Germinal center (tissue), 1 donor: Measurements from ENCODE around the gene AKNA.
"Not testable (repeated sequence)": the region's sequence is repeated elsewhere in the genome, so short reads cannot be mapped to it uniquely, and the experiment has no call there.

Experiments
- DNase-seq: peaks from one replicate; pipeline ENCODE4 v3.0.0; 2012; ENCODE audit warnings: mixed read lengths, low spot score

Gene AKNA

DNA sequence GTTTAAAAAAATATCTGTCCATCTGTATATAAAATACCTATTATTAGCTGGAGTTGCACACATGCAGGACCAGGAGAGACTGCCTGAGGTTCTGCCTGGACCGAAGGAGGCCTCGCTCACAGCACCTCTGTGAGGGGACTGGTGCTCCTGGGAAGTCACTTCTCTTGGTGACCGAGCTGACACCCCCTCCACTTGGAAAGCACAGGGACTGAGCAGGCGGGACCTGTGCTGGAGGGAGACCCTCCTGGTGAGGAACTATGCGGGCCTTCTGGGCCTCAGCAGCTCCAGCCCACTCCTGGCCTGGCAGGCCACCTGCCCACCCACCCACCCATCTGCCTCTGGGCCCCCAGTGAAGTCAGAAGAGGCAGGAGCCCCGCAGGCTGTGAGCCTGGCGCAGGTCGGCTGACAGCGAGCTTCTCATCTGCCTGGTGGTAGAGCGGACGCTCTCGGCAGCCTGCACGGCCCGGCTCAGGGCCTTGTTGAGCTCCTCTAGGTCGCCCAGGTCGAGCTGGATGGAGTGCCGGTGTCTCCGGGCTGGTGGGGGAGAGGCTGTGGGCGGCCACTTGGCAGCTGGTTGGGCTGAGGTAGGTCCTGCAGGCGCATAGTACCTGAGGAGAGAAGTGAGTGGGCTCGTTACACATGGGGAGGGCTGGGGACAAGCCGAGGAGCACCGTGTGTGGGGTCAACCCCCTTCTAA, 50.9 kb downstream of the AKNA start:
- no peak for DNase-seq

DNA sequence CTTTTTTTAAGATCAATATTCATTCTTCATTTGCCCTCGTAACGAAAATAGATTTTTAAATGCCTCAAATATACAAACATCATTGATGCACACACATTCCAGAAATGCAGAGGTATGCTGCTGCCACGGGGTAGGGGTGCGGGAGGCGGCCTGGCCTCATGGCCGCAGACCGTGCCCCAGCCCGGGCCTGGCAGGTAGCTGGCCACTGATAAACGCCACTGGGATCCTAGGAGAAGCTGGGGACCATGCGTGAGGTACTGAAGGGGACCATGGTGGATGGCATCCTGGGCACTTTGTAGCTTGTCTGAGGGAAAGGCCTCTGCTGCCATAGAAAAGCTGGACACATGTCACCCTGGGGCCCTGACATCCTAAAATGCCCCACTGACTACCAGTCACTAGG, 51.6 kb downstream of the AKNA start:
- DNase-seq = no peak

DNA sequence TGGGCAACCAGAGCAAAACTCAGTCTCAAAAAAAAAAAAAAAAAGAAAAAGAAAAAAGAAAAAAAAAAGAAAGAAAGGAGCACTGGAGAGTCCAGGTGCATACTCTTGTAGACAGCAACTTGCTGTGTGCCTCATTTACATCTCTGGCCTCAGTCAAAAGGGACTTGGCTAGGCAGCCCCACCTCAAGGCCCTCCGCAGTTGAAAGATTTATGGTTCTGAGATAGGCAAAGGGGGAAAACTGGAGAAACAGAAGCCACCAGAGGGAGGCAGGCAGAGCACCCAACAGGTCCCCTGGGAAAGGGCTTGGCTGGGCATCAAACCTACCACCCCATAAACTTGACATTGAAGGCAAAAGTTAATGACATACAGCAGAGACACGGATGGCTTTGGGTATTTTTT, 52.0 kb downstream of the AKNA start:
- no peak for DNase-seq

DNA sequence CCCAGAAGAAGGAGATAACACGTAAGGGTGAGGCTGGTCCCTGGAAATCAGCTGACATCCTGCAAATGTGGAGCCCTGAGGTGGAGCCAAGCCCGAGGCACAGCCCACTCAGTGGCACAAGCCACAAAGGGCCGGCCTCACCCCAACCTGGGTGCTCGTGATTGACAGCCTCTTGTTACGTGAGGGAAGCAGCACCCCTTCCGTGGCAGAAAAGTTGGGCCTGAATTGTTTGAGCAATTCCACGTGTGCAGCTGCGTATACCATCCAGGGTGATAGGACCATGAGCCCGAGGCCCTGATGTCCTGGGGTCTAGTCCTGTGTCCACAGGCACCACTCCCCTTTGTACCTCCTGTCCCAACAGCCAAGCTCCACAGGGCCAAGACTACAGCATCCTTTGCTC, 53.3 kb downstream of the AKNA start:
- DNase-seq = no peak

DNA sequence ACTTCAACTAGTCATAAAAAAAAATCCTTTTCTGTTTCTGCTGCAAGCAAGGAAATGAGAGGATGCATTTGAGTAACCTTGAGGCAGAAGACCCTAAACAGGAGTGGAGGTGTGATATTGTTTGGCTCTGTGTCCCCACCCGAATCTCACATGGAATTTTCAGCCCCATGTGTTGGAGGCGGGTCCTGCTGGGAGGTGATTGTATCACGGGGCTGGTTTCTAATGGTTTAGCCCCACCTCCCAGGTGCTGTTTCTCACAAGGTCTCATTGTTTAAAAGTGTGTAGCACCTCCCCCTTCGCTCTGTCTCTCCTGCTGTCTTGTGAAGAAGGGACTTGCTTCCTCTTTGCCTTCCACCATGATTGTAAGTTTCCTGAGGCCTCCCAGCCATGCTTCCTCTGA, 54.1 kb downstream of the AKNA start:
- DNase-seq = not testable (repeated sequence)

DNA sequence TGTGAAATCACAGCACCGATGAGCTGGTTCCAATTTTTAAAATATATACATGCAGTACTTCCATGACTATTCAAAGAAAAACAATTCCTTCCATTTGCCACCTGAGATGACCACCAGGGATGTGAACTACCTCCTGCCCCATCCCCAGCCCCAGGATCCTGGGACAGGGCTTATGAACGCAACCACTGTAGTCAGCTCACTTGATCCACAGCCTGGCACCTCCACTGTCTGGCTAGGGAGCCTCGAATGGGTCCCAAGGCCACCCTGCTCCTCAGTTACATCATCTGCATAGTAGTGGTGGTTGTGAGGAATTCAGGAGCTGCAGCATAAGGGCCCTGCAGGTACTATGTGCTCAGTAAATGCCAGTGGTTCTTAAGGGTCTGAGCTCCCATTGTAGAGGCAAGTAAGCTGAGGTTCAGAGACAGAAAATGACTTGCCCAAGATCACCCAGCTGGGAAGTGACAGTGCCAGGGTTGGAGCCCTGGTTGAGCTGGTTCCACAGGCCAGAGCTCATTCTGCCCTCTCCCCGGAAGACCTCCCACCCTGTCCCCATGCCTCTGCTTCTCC, 55.2 kb downstream of the AKNA start:
- DNase-seq = not testable (repeated sequence)

DNA sequence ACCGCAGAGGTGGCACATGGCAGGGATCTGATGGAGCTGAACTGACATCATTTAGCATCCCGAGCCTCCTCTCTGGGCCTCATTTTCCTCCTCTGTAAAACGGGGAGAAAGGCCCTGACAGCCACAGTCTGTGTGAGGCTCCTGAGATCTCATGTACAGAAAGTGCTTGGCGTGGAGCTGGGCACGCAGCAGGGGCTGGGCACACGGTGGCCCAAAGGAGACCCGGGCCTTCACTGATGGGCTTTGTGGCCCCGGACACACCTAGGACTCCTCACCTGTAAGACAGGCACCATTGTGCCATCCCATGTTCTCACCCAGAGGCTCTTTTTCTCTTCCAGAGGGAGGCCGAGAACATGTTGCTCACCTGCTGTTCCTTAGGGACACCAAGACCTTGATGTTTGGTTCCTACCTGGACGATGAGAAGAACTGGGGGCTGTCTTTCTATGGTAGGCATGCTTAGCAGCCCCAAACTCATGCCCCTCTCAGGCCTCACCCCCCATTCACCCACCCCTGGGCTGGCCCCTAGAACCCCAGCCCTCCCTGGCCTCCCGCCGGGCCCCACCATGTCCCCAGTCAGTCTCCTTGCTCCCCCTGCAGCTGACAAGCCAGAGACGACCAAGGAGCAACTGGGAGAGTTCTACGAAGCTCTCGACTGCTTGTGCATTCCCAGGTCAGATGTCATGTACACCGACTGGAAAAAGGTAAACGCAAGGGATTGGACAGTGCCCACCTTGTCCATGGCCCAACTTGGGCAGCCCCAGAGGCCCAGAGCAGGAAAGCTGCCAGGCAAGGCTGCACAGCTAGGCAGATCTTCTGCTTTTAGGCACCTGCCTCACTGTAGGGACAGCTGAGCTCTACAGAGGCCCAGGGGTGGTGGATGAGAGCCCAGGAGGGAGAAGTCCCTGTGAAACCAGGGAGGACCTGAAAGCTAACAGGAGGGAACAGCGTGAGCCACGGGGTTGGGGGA, 56.3 kb downstream of the AKNA start:
- DNase-seq = not testable (repeated sequence)

DNA sequence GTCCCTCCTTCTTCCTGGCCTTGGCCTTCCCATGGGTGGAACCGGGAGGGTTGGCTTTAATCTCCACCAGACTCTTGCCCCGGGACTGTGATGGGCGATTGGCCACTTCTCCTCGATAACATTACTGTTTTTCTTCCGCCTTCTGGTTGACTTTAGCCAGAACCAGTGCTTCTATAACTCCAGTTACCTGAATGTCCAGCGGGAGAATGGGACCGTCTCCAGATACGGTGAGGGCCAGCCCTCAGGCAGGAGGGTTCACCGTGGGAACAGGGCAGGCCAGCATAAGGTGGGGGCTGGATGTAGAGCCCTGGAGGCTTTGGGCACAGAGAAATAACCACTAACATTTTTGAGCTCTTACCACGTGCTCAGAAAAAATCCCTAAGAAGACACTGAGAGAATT, 57.1 kb downstream of the AKNA start:
- DNase-seq = no peak

DNA sequence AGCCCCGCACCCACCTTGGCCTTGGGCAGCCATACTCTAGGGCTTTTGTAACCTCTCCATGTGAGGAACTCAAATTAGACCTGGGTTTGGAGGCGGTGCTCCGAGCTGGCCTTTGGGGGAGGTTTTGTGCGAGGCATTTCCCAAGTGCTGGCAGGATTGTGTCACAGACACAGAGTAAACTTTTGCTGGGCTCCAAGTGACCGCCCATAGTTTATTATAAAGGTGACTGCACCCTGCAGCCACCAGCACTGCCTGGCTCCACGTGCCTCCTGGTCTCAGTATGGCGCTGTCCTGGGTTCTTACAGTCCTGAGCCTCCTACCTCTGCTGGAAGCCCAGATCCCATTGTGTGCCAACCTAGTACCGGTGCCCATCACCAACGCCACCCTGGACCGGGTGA, 58.2 kb downstream of the AKNA start, which contains the start of gene ORM2:
ORM2 (plus strand) TSS at position 245 of the 398 bp plus-strand sequence; CDS start at position 281, 36 bp downstream.
- not testable (repeated sequence) for DNase-seq

DNA sequence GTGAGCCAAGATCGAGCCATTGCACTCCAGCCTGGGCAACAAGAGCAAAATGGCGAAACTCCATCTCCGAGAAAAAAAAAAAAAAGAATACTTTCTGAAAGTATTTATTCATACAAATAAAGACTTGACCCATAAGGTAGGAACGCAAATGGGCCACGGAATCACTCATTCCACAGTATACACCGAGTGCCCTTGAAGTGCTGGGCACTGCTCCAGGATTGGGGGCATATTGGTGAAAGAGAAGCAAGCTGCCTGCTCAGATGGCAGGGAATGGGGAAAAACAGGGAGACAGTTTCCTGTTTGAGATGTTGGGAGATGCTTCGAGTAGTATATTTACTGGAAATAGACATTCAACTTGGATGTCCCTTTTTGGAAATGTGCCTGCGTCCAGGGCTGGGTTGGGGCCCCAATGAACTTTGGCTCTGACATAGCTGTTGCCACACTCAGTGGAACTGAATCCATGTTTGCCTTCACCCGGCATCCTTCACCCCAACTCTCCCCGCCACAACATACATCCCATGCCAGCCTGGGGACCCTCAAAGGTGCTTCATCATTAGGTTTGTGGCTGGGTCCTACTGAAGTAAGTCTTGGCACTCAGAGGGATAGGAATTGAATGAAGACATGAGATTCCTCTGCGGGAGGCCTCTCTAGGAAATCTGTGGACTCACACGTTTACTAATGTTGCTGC, 58.7 kb downstream of the AKNA start:
- DNase-seq = not testable (repeated sequence)

DNA sequence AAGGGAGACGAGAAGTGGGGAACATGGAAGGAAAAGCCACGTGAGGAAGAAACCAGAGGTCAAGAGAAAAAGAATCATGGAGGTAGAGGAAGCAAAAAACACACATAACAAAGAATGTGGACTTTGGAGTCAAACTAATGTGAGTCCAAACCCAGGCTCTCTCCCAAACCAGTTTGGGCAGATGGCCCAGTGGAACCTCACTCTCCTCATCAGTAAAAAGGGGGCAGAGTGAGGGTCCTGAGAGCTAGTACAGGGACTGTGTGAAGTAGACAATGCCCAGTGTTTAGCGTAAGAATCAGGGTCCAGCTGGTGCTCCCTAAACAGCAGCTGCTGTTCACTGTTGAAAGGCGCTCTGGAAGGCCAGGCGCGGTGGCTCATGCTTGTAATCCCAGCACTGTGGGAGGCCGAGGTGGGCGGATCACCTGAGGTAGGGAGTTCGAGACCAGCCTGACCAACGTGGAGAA, 59.4 kb downstream of the AKNA start:
- not testable (repeated sequence) for DNase-seq

DNA sequence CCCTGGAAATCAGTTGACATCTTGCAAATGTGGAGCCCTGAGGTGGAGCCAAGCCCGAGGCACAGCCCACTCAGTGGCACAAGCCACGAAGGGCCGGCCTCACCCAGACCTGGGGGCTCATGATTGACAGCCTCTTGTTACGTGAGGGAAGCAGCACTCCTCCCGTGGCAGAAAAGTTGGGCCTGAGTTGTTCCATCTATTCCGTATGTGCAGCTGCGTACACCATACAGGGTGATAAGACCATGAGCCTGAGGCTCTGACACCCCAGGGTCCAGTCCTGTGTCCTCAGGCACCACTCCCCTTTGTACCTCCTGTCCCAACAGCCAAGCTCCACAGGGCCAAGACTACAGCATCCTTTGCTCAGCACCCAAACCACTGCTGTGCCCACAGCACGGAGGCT, 60.0 kb downstream of the AKNA start:
- no peak for DNase-seq

DNA sequence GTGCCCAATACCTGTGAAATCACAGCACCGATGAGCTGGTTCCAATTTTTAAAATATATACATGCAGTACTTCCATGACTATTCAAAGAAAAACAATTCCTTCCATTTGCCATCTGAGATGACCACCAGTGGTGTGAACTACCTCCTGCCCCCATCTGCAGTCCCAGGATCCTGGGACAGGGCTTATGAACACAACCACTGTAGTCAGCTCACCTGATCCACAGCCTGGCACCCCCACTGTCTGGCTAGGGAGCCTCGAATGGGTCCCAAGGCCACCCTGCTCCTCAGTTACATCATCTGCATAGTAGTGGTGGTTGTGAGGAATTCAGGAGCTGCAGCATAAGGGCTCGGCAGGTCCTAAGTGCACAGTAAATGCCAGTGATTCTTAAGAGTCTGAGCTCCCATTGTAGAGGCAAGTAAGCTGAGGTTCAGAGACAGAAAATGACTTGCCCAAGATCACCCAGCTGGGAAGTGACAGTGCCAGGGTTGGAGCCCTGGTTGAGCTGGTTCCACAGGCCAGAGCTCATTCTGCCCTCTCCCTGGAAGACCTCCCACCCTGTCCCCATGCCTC, 62.0 kb downstream of the AKNA start:
- not testable (repeated sequence) for DNase-seq

DNA sequence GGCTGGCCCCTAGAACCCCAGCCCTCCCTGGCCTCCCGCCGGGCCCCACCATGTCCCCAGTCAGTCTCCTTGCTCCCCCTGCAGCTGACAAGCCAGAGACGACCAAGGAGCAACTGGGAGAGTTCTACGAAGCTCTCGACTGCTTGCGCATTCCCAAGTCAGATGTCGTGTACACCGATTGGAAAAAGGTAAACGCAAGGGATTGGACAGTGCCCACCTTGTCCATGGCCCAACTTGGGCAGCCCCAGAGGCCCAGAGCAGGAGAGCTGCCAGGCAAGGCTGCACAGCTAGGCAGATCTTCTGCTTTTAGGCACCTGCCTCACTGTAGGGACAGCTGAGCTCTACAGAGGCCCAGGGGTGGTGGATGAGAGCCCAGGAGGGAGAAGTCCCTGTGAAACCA, 62.8 kb downstream of the AKNA start:
- not testable (repeated sequence) for DNase-seq

DNA sequence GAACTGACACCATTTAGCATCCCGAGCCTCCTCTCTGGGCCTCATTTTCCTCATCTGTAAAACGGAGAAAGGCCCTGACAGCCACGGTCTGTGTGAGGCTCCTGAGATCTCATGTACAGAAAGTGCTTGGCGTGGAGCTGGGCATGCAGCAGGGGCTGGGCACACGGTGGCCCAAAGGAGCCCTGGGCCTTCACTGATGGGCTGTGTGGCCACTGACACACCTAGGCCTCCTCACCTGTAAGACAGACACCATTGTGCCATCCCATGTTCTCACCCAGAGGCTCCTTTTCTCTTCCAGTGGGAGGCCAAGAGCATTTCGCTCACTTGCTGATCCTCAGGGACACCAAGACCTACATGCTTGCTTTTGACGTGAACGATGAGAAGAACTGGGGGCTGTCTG, 63.3 kb downstream of the AKNA start:
- no peak for DNase-seq

DNA sequence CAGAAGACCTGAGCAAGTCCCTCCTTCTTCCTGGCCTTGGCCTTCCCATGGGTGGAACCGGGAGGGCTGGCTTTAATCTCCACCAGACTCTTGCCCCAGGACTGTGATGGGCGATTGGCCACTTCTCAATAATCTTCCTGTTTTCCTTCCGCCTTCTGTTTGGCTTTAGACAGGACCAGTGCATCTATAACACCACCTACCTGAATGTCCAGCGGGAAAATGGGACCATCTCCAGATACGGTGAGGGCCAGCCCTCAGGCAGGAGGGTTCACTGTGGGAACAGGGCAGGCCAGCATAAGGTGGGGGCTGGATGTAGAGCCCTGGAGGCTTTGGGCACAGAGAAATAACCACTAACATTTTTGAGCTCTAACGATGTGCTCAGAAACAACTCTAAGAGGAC, 63.9 kb downstream of the AKNA start:
- not testable (repeated sequence) for DNase-seq

DNA sequence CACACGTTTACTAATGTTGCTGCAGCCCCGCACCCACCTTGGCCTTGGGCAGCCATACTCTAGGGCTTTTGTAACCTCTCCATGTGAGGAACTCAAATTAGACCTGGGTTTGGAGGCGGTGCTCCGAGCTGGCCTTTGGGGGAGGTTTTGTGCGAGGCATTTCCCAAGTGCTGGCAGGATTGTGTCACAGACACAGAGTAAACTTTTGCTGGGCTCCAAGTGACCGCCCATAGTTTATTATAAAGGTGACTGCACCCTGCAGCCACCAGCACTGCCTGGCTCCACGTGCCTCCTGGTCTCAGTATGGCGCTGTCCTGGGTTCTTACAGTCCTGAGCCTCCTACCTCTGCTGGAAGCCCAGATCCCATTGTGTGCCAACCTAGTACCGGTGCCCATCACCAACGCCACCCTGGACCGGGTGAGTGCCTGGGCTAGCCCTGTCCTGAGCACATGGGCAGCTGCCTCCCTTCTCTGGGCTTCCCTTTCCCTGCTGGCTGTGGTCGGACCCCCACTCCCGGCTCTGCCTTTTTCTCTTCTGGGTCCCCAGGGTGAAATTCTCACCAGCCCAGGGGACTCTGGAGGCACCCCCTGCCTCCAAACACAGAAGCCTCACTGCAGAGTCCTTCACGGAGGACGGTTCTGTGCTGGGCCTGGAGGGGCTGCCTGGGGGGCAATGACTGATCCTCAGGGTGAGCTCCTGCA, 64.8 kb downstream of the AKNA start, which contains the start of gene ORM1:
ORM1 (plus strand) TSS at position 268 of the 701 bp plus-strand sequence; CDS start at position 304, 36 bp downstream.
- not testable (repeated sequence) for DNase-seq

DNA sequence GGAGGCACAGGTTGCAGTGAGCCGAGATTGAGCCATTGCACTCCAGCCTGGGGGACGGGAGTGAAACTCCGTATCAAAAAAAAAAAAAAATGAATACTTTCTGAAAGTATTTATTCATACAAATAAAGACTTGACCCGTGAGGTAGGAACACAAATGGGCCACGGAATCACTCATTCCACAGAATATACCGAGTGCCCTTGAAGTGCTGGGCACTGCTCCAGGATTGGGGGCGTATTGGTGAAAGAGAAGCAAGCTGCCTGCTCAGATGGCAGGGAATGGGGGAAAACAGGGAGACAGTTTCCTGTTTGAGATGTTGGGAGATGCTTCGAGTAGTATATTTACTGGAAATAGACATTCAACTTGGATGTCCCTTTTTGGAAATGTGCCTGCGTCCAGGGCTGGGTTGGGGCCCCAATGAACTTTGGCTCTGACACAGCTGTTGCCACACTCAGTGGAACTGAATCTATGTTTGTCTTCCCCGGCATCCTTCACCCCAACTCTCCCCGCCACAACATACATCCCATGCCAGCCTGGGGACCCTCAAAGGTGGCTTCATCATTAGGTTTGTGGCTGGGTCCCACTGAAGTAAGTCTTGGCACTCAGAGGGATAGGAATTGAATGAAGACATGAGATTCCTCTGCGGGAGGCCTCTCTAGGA, 65.5 kb downstream of the AKNA start:
- not testable (repeated sequence) for DNase-seq

DNA sequence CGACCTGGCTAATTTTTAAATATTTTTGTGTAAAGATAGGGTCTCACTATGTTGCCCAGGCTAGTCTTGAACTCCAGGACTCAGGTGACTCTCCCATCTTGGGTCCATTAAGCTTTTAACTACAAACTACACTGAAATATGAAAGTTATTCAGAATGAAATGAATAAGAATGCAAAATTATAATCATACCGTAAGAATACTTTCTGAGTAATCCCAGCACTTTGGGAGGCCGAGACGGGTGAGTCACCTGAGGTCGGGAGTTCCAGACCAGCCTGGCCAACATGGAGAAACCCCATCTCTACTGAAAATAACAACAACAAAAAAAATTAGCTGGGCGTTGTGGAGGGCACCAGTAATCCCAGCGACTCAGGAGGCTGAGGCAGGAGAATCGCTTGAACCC, 66.0 kb downstream of the AKNA start:
- no peak for DNase-seq

DNA sequence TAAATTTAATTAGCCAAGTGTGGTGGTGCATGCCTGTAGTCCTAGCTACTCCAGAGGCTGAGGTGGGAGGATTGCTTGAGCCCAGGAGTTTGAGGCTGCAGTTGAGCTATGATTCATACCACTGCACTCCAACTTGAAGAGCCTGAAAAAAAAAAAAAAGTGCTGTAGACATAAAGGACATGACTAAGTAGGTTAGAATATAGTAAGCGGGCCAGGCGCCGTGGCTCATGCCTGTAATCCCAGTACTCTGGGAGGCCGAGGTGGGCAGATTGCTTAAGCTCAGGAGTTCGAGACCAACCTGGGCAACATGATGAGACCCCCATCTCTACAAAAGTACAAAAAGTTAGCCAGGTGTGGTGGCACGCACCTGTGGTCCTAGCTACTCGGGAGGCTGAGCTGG, 67.1 kb downstream of the AKNA start:
- not testable (repeated sequence) for DNase-seq
